ENCODE measurements around the gene NDFIP1.

- TF ChIP-seq POLR2A (IDR thresholded peaks at IDR 0.05; ENCODE audit: extremely low read depth, insufficient read length) (no peak), MYC (IDR thresholded peaks at IDR 0.05; ENCODE audit: low read depth, low read length) (no peak), CTCF (IDR thresholded peaks at IDR 0.05; ENCODE audit: low read depth, low read length) (no peak), MAX (IDR thresholded peaks at IDR 0.05; ENCODE audit: low read depth, low read length) (no peak)
These were observed 21.0 kb downstream of the NDFIP1 start for GRCh38 chr5:142129446-142130066.

Measured in NB4 (cell line).